NCI-H2227 treated with DMSO at 0.1 percent for 48 hours (cell line): ENCODE results near the gene KHK.
"Not testable (repeated sequence)": the region's sequence is repeated elsewhere in the genome, so short reads cannot be mapped to it uniquely, and the experiment has no call there.

Source experiments
- DNase-seq: peaks from one replicate; lab custom pipeline; 2025; lab: John Stamatoyannopoulos, UW

Gene KHK

GRCh38 chr2:27059141-27059820, 27.3 kb upstream of the KHK start:
- DNase-seq, result no peak

GRCh38 chr2:27060323-27060722, 26.2 kb upstream of the KHK start:
- DNase-seq, result peak; percentile 67

- no peak for DNase-seq
Observed at GRCh38 chr2:27065128-27065527, 21.4 kb upstream of the KHK start.

GRCh38 chr2:27067385-27067784, 19.2 kb upstream of the KHK start:
- no peak for DNase-seq

GRCh38 chr2:27069436-27069835, 17.1 kb upstream of the KHK start:
- DNase-seq, result no peak

- no peak for DNase-seq
Observed at GRCh38 chr2:27069961-27070618, 16.5 kb upstream of the KHK start.

- DNase-seq, result no peak
Observed at GRCh38 chr2:27070653-27071276, 15.8 kb upstream of the KHK start.

GRCh38 chr2:27071277-27071989, 15.1 kb upstream of the KHK start, which contains the start of gene OST4:
Gene OST4, minus strand, starts transcription at chr2:27071654.
- peak; percentile 82 for DNase-seq

GRCh38 chr2:27071990-27072830, 14.4 kb upstream of the KHK start:
- DNase-seq, result peak; percentile 12

GRCh38 chr2:27072920-27073319, 13.7 kb upstream of the KHK start:
- DNase-seq, result no peak

- no peak for DNase-seq
Observed at GRCh38 chr2:27073782-27074181, 12.8 kb upstream of the KHK start.

- peak; percentile 10 for DNase-seq
Observed at GRCh38 chr2:27074738-27075565, 11.6 kb upstream of the KHK start.

- not testable (repeated sequence) for DNase-seq
Observed at GRCh38 chr2:27075566-27075871, 11.1 kb upstream of the KHK start.

GRCh38 chr2:27076323-27076722, 10.2 kb upstream of the KHK start:
- DNase-seq, result no peak

GRCh38 chr2:27077231-27077630, 9.3 kb upstream of the KHK start:
- no peak for DNase-seq

GRCh38 chr2:27078267-27079194, 8.0 kb upstream of the KHK start, which contains the start of gene EMILIN1:
Gene EMILIN1, plus strand, starts transcription at chr2:27078615. Its CDS starts 451 bp downstream, at chr2:27079066.
- peak; percentile 32 for DNase-seq

GRCh38 chr2:27079233-27080139, 7.1 kb upstream of the KHK start:
- DNase-seq, result no peak

- DNase-seq, result no peak
Observed at GRCh38 chr2:27080140-27080469, 6.5 kb upstream of the KHK start.

GRCh38 chr2:27080603-27080936, 6.0 kb upstream of the KHK start:
- no peak for DNase-seq
